ENCODE measurements around the gene CCN2. TPM values are rescaled to one million over a fixed set of nuclear protein-coding genes. Genes with fewer than 3 reads are reported as not detected.

Gene CCN2
- total RNA-seq, 1 donor from 2014 or later: 1,296 TPM

DNA sequence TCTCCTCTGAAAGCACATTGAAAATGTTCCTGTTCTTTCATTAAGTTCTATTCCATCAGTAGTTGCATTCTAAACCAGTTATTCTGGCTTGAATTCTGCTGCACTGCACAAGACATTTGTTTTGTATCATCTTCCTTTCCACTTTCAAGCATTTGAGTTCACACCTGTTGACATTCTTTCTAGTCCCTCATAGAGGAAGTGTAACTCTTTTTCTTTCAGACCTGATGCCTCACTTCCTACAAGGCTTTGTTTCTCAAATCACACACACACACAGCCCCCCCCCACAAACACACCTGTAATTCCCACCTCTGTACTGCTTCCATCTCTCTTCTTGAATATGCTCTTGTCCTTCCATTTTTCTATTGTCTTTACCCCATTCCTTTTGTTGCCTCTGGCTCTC, 50.9 kb downstream of the CCN2 start:
- peaks cover 15% of the 10 kb centered on the region for H3K9me3 Mint-ChIP-seq (ENCODE audit: low read depth)
- no peak overlapping the region for H3K4me3 Mint-ChIP-seq (ENCODE audit: unreplicated experiment)
- H3K27ac Mint-ChIP-seq (ENCODE audit: unreplicated experiment): no peak overlapping the region
- TF ChIP-seq, protein P1, sequence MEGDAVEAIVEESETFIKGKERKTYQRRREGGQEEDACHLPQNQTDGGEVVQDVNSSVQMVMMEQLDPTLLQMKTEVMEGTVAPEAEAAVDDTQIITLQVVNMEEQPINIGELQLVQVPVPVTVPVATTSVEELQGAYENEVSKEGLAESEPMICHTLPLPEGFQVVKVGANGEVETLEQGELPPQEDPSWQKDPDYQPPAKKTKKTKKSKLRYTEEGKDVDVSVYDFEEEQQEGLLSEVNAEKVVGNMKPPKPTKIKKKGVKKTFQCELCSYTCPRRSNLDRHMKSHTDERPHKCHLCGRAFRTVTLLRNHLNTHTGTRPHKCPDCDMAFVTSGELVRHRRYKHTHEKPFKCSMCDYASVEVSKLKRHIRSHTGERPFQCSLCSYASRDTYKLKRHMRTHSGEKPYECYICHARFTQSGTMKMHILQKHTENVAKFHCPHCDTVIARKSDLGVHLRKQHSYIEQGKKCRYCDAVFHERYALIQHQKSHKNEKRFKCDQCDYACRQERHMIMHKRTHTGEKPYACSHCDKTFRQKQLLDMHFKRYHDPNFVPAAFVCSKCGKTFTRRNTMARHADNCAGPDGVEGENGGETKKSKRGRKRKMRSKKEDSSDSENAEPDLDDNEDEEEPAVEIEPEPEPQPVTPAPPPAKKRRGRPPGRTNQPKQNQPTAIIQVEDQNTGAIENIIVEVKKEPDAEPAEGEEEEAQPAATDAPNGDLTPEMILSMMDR (IDR thresholded peaks at IDR 0.05): no peak
- peaks cover 25% of the 10 kb centered on the region for H3K27me3 Mint-ChIP-seq (ENCODE audit: low read depth)
- DNase-seq (ENCODE audit: low spot score): no peak
- peaks cover 2% of the 10 kb centered on the region for H3K36me3 Mint-ChIP-seq (ENCODE audit: low read depth)
- H3K4me1 Mint-ChIP-seq (ENCODE audit: low read depth): peaks cover 6% of the 10 kb centered on the region

DNA sequence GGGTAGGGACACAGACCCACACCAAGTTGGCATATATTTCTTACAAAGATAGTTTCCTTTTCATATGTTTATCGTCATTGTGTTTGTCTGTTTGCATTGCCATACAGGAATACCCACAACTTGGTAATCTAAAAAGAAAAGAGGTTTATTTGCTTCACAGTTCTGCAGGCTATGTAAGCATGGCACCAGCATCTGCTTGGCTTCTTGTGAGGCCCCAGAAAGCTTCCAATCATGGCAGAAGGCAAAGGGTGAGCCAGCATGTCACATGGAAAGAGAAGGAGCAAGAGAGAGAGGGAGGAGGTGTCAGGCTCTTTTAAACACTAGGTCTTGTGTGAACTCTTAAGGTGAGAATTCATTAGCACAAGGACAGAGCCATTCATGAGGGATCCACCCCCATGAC, 52.5 kb downstream of the CCN2 start:
- H3K27me3 Mint-ChIP-seq (ENCODE audit: low read depth): peaks cover 21% of the 10 kb centered on the region
- no peak overlapping the region for H3K27ac Mint-ChIP-seq (ENCODE audit: unreplicated experiment)
- TF ChIP-seq, protein P1 (IDR thresholded peaks at IDR 0.05): no peak
- peaks cover 15% of the 10 kb centered on the region for H3K4me1 Mint-ChIP-seq (ENCODE audit: low read depth)
- H3K4me3 Mint-ChIP-seq (ENCODE audit: unreplicated experiment): no peak overlapping the region
- peaks cover 2% of the 10 kb centered on the region for H3K36me3 Mint-ChIP-seq (ENCODE audit: low read depth)
- no peak for DNase-seq (ENCODE audit: low spot score)
- peaks cover 15% of the 10 kb centered on the region for H3K9me3 Mint-ChIP-seq (ENCODE audit: low read depth)

Other genes with a start within 250 kb of the CCN2 start
- gene OR2A4, start 250.0 kb downstream of the CCN2 start, total RNA-seq: not detected in 3 replicates
- not detected in 3 replicates for gene CTAGE9, start 240.4 kb downstream of the CCN2 start, total RNA-seq
- gene ENPP1, start 143.4 kb downstream of the CCN2 start, total RNA-seq: 8.1 to 23.6 TPM (median 8.6 TPM) in 3 replicates

Measured in chondrocyte (in vitro differentiated cells).